ENCODE measurements around the gene COA3. TPM values are rescaled to one million over a fixed set of nuclear protein-coding genes. Genes with fewer than 3 reads are reported as not detected.

Gene COA3
- polyA plus RNA-seq, 1 of the 3 experiments (the other 2 are of a cell fraction) = 103 TPM

- TF ChIP-seq CTCF (IDR thresholded peaks at IDR 0.05) = no peak
- no peak for TF ChIP-seq FOSL2 (IDR thresholded peaks at IDR 0.05; ENCODE audit: borderline replicate concordance, low read depth)
- TF ChIP-seq ZBTB33 (IDR thresholded peaks at IDR 0.05; ENCODE audit: borderline replicate concordance, low read depth) = no peak
- TF ChIP-seq TAF1 (IDR thresholded peaks at IDR 0.05; ENCODE audit: borderline replicate concordance, low read depth, low read length) = no peak
- TF ChIP-seq GATA2 (CRISPR knock-in tag; IDR thresholded peaks at IDR 0.05) = no peak
- TF ChIP-seq IRF3 (IDR thresholded peaks at IDR 0.05; ENCODE audit: low read depth, low read length) = no peak
- TF ChIP-seq USF1 (IDR thresholded peaks at IDR 0.05; ENCODE audit: borderline replicate concordance, low read depth) = no peak
- no peak for TF ChIP-seq RFX5 (IDR thresholded peaks at IDR 0.05; ENCODE audit: low read length)
- TF ChIP-seq ELF1 (IDR thresholded peaks at IDR 0.05) = no peak
- TF ChIP-seq SIN3A (IDR thresholded peaks at IDR 0.05; ENCODE audit: borderline replicate concordance, low read depth, low read length) = no peak
Measured at GRCh38 chr17:42759982-42760651, 38.4 kb downstream of the COA3 start (continued).

- H4K20me1 ChIP-seq (ENCODE audit: insufficient read depth) = no peaks in the 10 kb centered on the region
- H3K4me1 ChIP-seq (ENCODE audit: control insufficient read depth in 1 of 2, insufficient read depth in 2 of 2, low read depth in 1 of 2, low read length in 1 of 2) = no peaks in the 10 kb centered on the region
- DNase-seq = no peak
- peaks cover 11% of the 10 kb centered on the region; the same call in 1 of the 2 replicates for H3K27me3 ChIP-seq (ENCODE audit: insufficient read depth)
- no peaks in the 10 kb centered on the region for H3K9me3 ChIP-seq
- 86% methylated on average over 3 of the region's 3 CpGs for WGBS (ENCODE audit: low lambda C conversion rate)
- POLR2A ChIA-PET = no interaction called here
- H3K36me3 ChIP-seq (replicated peaks in 1 of 2; ENCODE audit: control insufficient read depth in 1 of 2, insufficient read depth in 2 of 2, low read length in 1 of 2) = no peaks in the 10 kb centered on the region
- no peak overlapping the region for H3K4me2 ChIP-seq
- H3K9ac ChIP-seq = no peak overlapping the region
- no peaks in the 10 kb centered on the region for H3K9me2 ChIP-seq
- no peak for TF ChIP-seq FOXM1 (IDR thresholded peaks at IDR 0.05; ENCODE audit: low read depth)
- TF ChIP-seq TAF1 (IDR thresholded peaks at IDR 0.05; ENCODE audit: borderline replicate concordance, low read depth, low read length) = no peak
- no peak for TF ChIP-seq CHD2 (IDR thresholded peaks at IDR 0.05; ENCODE audit: low read length, partially characterized antibody)
- no peak for TF ChIP-seq TCF12 (IDR thresholded peaks at IDR 0.05)
- no peak for TF ChIP-seq IRF3 (IDR thresholded peaks at IDR 0.05; ENCODE audit: low read depth, low read length)
- no peak for TF ChIP-seq JUND (IDR thresholded peaks at IDR 0.05)
- no peak for TF ChIP-seq RXRA (IDR thresholded peaks at IDR 0.05; ENCODE audit: borderline replicate concordance, low read depth)
- no peak for TF ChIP-seq ELF1 (IDR thresholded peaks at IDR 0.05)
- TF ChIP-seq FOSL2 (IDR thresholded peaks at IDR 0.05; ENCODE audit: borderline replicate concordance, low read depth) = no peak
- TF ChIP-seq FOXJ3 (CRISPR knock-in tag; IDR thresholded peaks at IDR 0.05) = no peak
- no peak for TF ChIP-seq RAD21 (IDR thresholded peaks at IDR 0.05; ENCODE audit: low read length)
- no peak overlapping the region for H3K27ac ChIP-seq (ENCODE audit: low read depth in 2 of 2, low read length in 1 of 2)
- H2AFZ ChIP-seq (ENCODE audit: low read depth) = no peak overlapping the region
- H3F3A ChIP-seq (replicated peaks; ENCODE audit: insufficient read depth) = peaks cover 6% of the 10 kb centered on the region
- no peak overlapping the region for H3K4me3 ChIP-seq (ENCODE audit: low read depth in 2 of 2, low read length in 1 of 2)
- H3K79me2 ChIP-seq (ENCODE audit: insufficient read depth) = no peaks in the 10 kb centered on the region
- CTCF ChIA-PET = interaction anchor here (0.6 to 1.7 kb wide), 5 partner anchors 8 to 237 kb away, joined by 3 to 10 read pairs (median 3); no protein-coding TSS in a partner anchor
Measured at GRCh38 chr17:42754782-42755181, 43.7 kb downstream of the COA3 start.

All from SK-N-SH (cell line).